ENCODE results near the gene ASCC3.
"Not testable (repeated sequence)": the region's sequence is repeated elsewhere in the genome, so short reads cannot be mapped to it uniquely, and the experiment has no call there.

Gene ASCC3

GRCh38 chr6:100886076-100886475, 4.9 kb upstream of the ASCC3 start:
- in situ Hi-C loops (cut with MboI; ENCODE audit: low sequenced_read_pairs), result no loop called here

GRCh38 chr6:100883347-100883746, 2.2 kb upstream of the ASCC3 start:
- in situ Hi-C loops (cut with MboI; ENCODE audit: low sequenced_read_pairs), result no loop called here

- in situ Hi-C loops (cut with MboI; ENCODE audit: low sequenced_read_pairs), result no loop called here
Observed at GRCh38 chr6:100881707-100882040, 545 bp upstream of the ASCC3 start.

- in situ Hi-C loops (cut with MboI; ENCODE audit: low sequenced_read_pairs), result no loop called here
Observed at GRCh38 chr6:100880149-100880852, 828 bp downstream of the ASCC3 start.

- in situ Hi-C loops (cut with MboI; ENCODE audit: low sequenced_read_pairs), result no loop called here
Observed at GRCh38 chr6:100879317-100879716, 1.8 kb downstream of the ASCC3 start.

GRCh38 chr6:100877851-100878250, 3.3 kb downstream of the ASCC3 start:
- in situ Hi-C loops (cut with MboI; ENCODE audit: low sequenced_read_pairs), result no loop called here

- in situ Hi-C loops (cut with MboI; ENCODE audit: low sequenced_read_pairs), result no loop called here
Observed at GRCh38 chr6:100876251-100876650, 4.9 kb downstream of the ASCC3 start.

GRCh38 chr6:100865525-100865924, 15.6 kb downstream of the ASCC3 start:
- in situ Hi-C loops (cut with MboI; ENCODE audit: low sequenced_read_pairs), result no loop called here

- in situ Hi-C loops (cut with MboI; ENCODE audit: low sequenced_read_pairs), result no loop called here
Observed at GRCh38 chr6:100862063-100862462, 19.1 kb downstream of the ASCC3 start.

GRCh38 chr6:100856146-100856545, 25.0 kb downstream of the ASCC3 start:
- in situ Hi-C loops (cut with MboI; ENCODE audit: low sequenced_read_pairs), result no loop called here

- in situ Hi-C loops (cut with MboI; ENCODE audit: low sequenced_read_pairs), result no loop called here
Observed at GRCh38 chr6:100851819-100852218, 29.3 kb downstream of the ASCC3 start.

GRCh38 chr6:100850174-100850573, 31.0 kb downstream of the ASCC3 start:
- in situ Hi-C loops (cut with MboI; ENCODE audit: low sequenced_read_pairs), result no loop called here

GRCh38 chr6:100846276-100846675, 34.9 kb downstream of the ASCC3 start:
- in situ Hi-C loops (cut with MboI; ENCODE audit: low sequenced_read_pairs), result no loop called here

GRCh38 chr6:100845676-100846075, 35.5 kb downstream of the ASCC3 start:
- in situ Hi-C loops (cut with MboI; ENCODE audit: low sequenced_read_pairs), result no loop called here

GRCh38 chr6:100839419-100839818, 41.7 kb downstream of the ASCC3 start:
- in situ Hi-C loops (cut with MboI; ENCODE audit: low sequenced_read_pairs), result no loop called here

GRCh38 chr6:100838011-100838410, 43.1 kb downstream of the ASCC3 start:
- in situ Hi-C loops (cut with MboI; ENCODE audit: low sequenced_read_pairs), result no loop called here

- in situ Hi-C loops (cut with MboI; ENCODE audit: low sequenced_read_pairs), result no loop called here
Observed at GRCh38 chr6:100833972-100834574, 47.1 kb downstream of the ASCC3 start.

- in situ Hi-C loops (cut with MboI; ENCODE audit: low sequenced_read_pairs), result not testable (repeated sequence)
Observed at GRCh38 chr6:100829077-100829595, 52.0 kb downstream of the ASCC3 start.

- in situ Hi-C loops (cut with MboI; ENCODE audit: low sequenced_read_pairs), result no loop called here
Observed at GRCh38 chr6:100823041-100823440, 58.1 kb downstream of the ASCC3 start.

GRCh38 chr6:100818066-100818465, 63.1 kb downstream of the ASCC3 start:
- in situ Hi-C loops (cut with MboI; ENCODE audit: low sequenced_read_pairs), result no loop called here

GRCh38 chr6:100810015-100810414, 71.1 kb downstream of the ASCC3 start:
- in situ Hi-C loops (cut with MboI; ENCODE audit: low sequenced_read_pairs), result no loop called here

- in situ Hi-C loops (cut with MboI; ENCODE audit: low sequenced_read_pairs), result no loop called here
Observed at GRCh38 chr6:100809346-100809745, 71.8 kb downstream of the ASCC3 start.

Data from HL-60/S4 (cell line).